HEK293 (cell line): ENCODE measurements around the gene ZNF599.

Experiments
- CTCF ChIA-PET: fragments of 350-600 bp; formaldehyde crosslinking; extraction: SDS; loops from one replicate; lab custom pipeline; 2021; ENCODE audit warnings: antibody characterized with exemption; lab: Yijun Ruan, JAX
- POLR2A ChIA-PET: fragments of 300-600 bp; formaldehyde crosslinking; extraction: SDS; loops from one replicate; lab custom pipeline; 2020; ENCODE audit warnings: antibody characterized with exemption, inconsistent platforms; lab: Yijun Ruan, JAX
- H3K27ac ChIP-seq: fragments of 200-500 bp; sonication (Bioruptor generic); 2 replicates; pipeline ENCODE4 v1.5.1; 2014; ENCODE audit warnings: low read depth, low read length, control low read depth, inconsistent platforms; ENCODE audit errors: extremely low read depth
- H3K36me3 ChIP-seq, 2 experiments: fragments of 200-500 bp in 1 of 2; sonication (Bioruptor generic) in 1 of 2; 1 replicate in 1 of 2; 2 replicates in 1 of 2; pipeline ENCODE4 v1.5.1; 2014 to 2017; ENCODE audit warnings: inconsistent platforms in 2 of 2, low read length in 2 of 2; ENCODE audit not compliant: control insufficient read depth in 2 of 2, insufficient read depth in 1 of 2
- H3K4me1 ChIP-seq: fragments of 200-500 bp; sonication (Bioruptor generic); 2 replicates; pipeline ENCODE4 v1.5.1; 2014; ENCODE audit warnings: mild to moderate bottlenecking, low read length, inconsistent platforms; ENCODE audit not compliant: control insufficient read depth, insufficient read depth
- H3K4me3 ChIP-seq: 2 replicates; pipeline ENCODE4 v1.5.1; 2011; ENCODE audit warnings: low read depth, mild to moderate bottlenecking, control low read depth, low read length, moderate library complexity
- H3K9me3 ChIP-seq: fragments of 200-500 bp; sonication (Bioruptor generic); 2 replicates; pipeline ENCODE4 v1.5.1; 2014; ENCODE audit warnings: low read depth, low read length, inconsistent platforms; ENCODE audit not compliant: control insufficient read depth, insufficient read depth
- PRDM1 ChIP-seq: fragments of 450-650 bp; formaldehyde crosslinking; IDR thresholded peaks from 2 replicates; pipeline ENCODE4; 2016; ENCODE audit warnings: missing biosample characterization, missing genetic modification characterization
- SETDB1 ChIP-seq: IDR thresholded peaks from one replicate; pipeline ENCODE4 v1.6.1; 2017; ENCODE audit warnings: mild to moderate bottlenecking, low read length, moderate library complexity, mixed read lengths; ENCODE audit not compliant: insufficient read length
- TRIM28 ChIP-seq: IDR thresholded peaks from 2 replicates; pipeline ENCODE4 v1.6.1; 2011; ENCODE audit warnings: low read length, control low read depth, borderline replicate concordance
- ZNF148 ChIP-seq: fragments of 450-650 bp; formaldehyde crosslinking; IDR thresholded peaks from 2 replicates; pipeline ENCODE4 v1.5.0; 2017; ENCODE audit warnings: missing biosample characterization, missing genetic modification characterization, borderline replicate concordance
- ZNF169 ChIP-seq: fragments of 450-650 bp; formaldehyde crosslinking; IDR thresholded peaks from 2 replicates; pipeline ENCODE4 v1.5.1; 2016; ENCODE audit warnings: missing biosample characterization, missing genetic modification characterization
- ZNF248 ChIP-seq: fragments of 450-650 bp; formaldehyde crosslinking; IDR thresholded peaks from 2 replicates; pipeline ENCODE4 v1.5.1; 2017; ENCODE audit warnings: missing biosample characterization, missing genetic modification characterization
- ZNF266 ChIP-seq: fragments of 450-650 bp; formaldehyde crosslinking; IDR thresholded peaks from 2 replicates; pipeline ENCODE4 v1.5.1; 2016; ENCODE audit warnings: missing biosample characterization, missing genetic modification characterization, low read depth
- ZNF274 ChIP-seq, 2 experiments: fragments of 200-500 bp in 1 of 2; fragments of 450-650 bp in 1 of 2; sonication (Bioruptor generic) in 1 of 2; formaldehyde crosslinking in 1 of 2; IDR thresholded peaks; 2 replicates each; pipeline versions ENCODE4 v1.5.1 to v1.6.1; 2014 to 2016; ENCODE audit warnings: borderline replicate concordance in 1 of 2, inconsistent platforms in 1 of 2, low read length in 1 of 2, missing biosample characterization in 1 of 2, missing genetic modification characterization in 1 of 2
- ZNF518A ChIP-seq: fragments of 450-650 bp; formaldehyde crosslinking; conservative IDR thresholded peaks from 2 replicates; pipeline ENCODE4 v1.5.1; 2016; ENCODE audit warnings: low read depth, missing biosample characterization, missing genetic modification characterization
- ZNF555 ChIP-seq: fragments of 450-650 bp; formaldehyde crosslinking; conservative IDR thresholded peaks from 2 replicates; pipeline ENCODE4 v1.5.1; 2017; ENCODE audit warnings: missing biosample characterization, mild to moderate bottlenecking, missing genetic modification characterization, inconsistent platforms
- ZNF660 ChIP-seq: fragments of 450-650 bp; IDR thresholded peaks from 2 replicates; pipeline ENCODE4 v1.5.1; 2018; ENCODE audit warnings: missing biosample characterization, mild to moderate bottlenecking, missing genetic modification characterization
- ZNF692 ChIP-seq: fragments of 450-650 bp; formaldehyde crosslinking; IDR thresholded peaks from 2 replicates; pipeline ENCODE4 v1.5.1; 2016; ENCODE audit warnings: missing biosample characterization, missing genetic modification characterization
- ZNF791 ChIP-seq: fragments of 450-650 bp; formaldehyde crosslinking; IDR thresholded peaks from 2 replicates; pipeline ENCODE4 v1.5.1; 2016; ENCODE audit warnings: missing biosample characterization, missing genetic modification characterization

Gene ZNF599

GRCh38 chr19:34766386-34766785 lies 6.6 kb downstream of the ZNF599 start:
- TF ChIP-seq ZNF692 (tag by site-specific recombination) (no peak), ZNF660 (tag by site-specific recombination) (no peak), PRDM1 (no peak), ZNF248 (tag by site-specific recombination) (no peak)
- TF ChIP-seq, all 188 proteins: peak for 0
- CTCF ChIA-PET, result interaction anchor here (0.5 to 1.2 kb wide), 4 partner anchors 54 to 283 kb away, joined by 3 read pairs; no protein-coding TSS in a partner anchor
- Histone ChIP-seq H3K9me3 (peaks cover 31% of the 10 kb centered on the region), H3K4me1 (no peaks in the 10 kb centered on the region), H3K27ac (no peak overlapping the region), H3K36me3 (peaks cover 63 to 71% of the 10 kb centered on the region in 2 experiments), H3K4me3 (no peak overlapping the region)
- POLR2A ChIA-PET, result interaction anchor here (1.2 kb wide), 1 partner anchor 89 kb away, joined by 3 read pairs; the partner anchor contains the start of gene ZNF302

- Histone ChIP-seq H3K9me3 (peaks cover 67% of the 10 kb centered on the region), H3K4me3 (no peak overlapping the region), H3K4me1 (no peaks in the 10 kb centered on the region), H3K27ac (no peak overlapping the region), H3K36me3 (peaks cover 4 to 27% of the 10 kb centered on the region in 2 experiments)
- TF ChIP-seq ZNF274 (IDR thresholded peaks at IDR 0.05; ENCODE audit: low read length), result peak; percentile 95
- TF ChIP-seq ZNF274 (tag by site-specific recombination; IDR thresholded peaks at IDR 0.05; ENCODE audit: borderline replicate concordance), result peak; percentile 98
- no peak for TF ChIP-seq ZNF148 (tag by site-specific recombination)
- 0 out of 2 replicates have a peak, but pooled peaks have one; percentile 20 for TF ChIP-seq ZNF518A (tag by site-specific recombination)
- no peak for TF ChIP-seq ZNF791 (tag by site-specific recombination)
- TF ChIP-seq ZNF169 (tag by site-specific recombination), result 0 out of 2 replicates have a peak, but pooled peaks have one; percentile 46
- TF ChIP-seq TRIM28, result peak; percentile 100
- TF ChIP-seq ZNF266 (tag by site-specific recombination), result no peak
- TF ChIP-seq SETDB1, result peak; percentile 99
- TF ChIP-seq ZNF555, result 0 out of 2 replicates have a peak, but pooled peaks have one; percentile 12
- CTCF ChIA-PET, result interaction anchor here (0.5 kb wide), 1 partner anchor 300 kb away, joined by 4 read pairs; no protein-coding TSS in a partner anchor
- POLR2A ChIA-PET, result interaction anchor here (0.5 kb wide), 1 partner anchor 1606 kb away, joined by 5 read pairs; no protein-coding TSS in a partner anchor
Observed at GRCh38 chr19:34759218-34759917, 13.6 kb downstream of the ZNF599 start.
